Dendritic cell treated with granulocyte-macrophage colony-stimulating factor and Interleukin-4, amounts not matched to agents 40 ng/mL and 50 ng/mL, for 4 days (primary cell): ENCODE measurements around the gene IFI6.
A peak's percentile ranks its signal among the peaks of the same experiment; 100 is the strongest.
"Not testable (repeated sequence)": the region's sequence is repeated elsewhere in the genome, so short reads cannot be mapped to it uniquely, and the experiment has no call there.

Experiments used
- H3K27ac Mint-ChIP-seq: one replicate; pipeline ENCODE4 v1.8.0; 2022; ENCODE audit warnings: mild to moderate bottlenecking, mixed read lengths
- H3K27me3 Mint-ChIP-seq: one replicate; pipeline ENCODE4 v1.8.0; 2022; ENCODE audit warnings: mild to moderate bottlenecking, mixed read lengths
- H3K36me3 Mint-ChIP-seq: one replicate; pipeline ENCODE4 v1.8.0; 2022; ENCODE audit warnings: low read depth, mixed read lengths
- H3K4me1 Mint-ChIP-seq: one replicate; pipeline ENCODE4 v1.8.0; 2022; ENCODE audit warnings: low read depth, mixed read lengths
- H3K4me3 Mint-ChIP-seq: one replicate; pipeline ENCODE4 v1.8.0; 2022; ENCODE audit warnings: mild to moderate bottlenecking, moderate library complexity, mixed read lengths
- H3K9me3 Mint-ChIP-seq: one replicate; pipeline ENCODE4 v1.8.0; 2022; ENCODE audit warnings: mixed read lengths
- intact Hi-C: fragments of 100-400 bp; cut with micrococcal nuclease; formaldehyde crosslinking; loops from one replicate; pipeline ENCODE4 v1.15.0; 2022

The IFI6 gene

DNA sequence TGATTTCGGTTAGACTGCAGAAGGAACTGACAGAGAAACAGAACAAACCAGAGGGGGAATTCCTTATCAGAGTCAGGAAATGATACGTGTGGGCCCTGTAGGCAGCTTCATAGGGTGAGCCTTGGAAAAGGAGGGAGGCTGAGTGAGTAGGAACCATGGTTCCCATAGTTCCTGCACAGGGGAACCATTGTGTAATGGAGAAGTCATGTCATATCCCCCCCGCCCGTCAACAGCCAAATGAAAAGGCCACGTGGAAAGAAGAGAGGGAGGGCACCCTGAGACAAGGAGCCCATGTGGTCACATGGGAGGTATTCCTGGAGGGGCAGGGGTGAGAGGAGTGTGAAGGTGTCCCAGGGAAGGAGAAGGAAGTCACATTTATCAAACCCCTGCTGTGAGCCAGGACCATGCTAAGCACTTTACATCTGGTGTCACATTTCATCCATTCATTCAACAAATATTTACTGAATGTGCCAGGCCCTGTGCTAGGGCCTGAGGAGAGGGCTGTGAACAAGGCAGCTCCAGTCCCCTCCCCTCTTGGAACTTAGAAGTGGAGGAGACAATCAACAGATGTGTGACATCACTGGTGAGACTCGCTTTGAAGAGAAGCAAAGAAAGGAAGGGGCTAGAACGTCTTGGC is 21.3 kb downstream of the IFI6 start:
- intact Hi-C loops = no loop called here
- Mint-ChIP-seq H3K4me1 (peaks cover 43% of the 10 kb centered on the region), H3K36me3 (no peaks in the 10 kb centered on the region), H3K27ac (peak overlapping the region; percentile 81), H3K27me3 (no peaks in the 10 kb centered on the region), H3K4me3 (no peak overlapping the region), H3K9me3 (no peaks in the 10 kb centered on the region)

DNA sequence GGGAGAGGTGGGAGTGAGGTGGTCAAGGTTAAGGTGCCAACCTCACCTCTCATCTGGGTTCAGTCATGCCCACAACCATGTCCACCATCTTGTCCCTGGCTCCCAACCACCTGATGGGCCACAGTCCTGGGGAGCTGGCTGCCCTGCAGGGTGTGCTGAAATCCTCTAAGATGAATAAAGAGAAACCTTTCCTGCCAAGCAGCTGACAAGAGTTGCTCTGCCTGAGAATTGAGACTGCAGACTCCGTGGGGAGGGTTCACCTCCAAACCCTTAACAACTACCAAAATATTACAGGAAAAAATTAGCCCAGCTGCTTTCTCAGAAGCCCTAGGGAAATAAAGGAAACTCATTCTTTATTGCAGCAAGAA is 21.8 kb downstream of the IFI6 start:
- intact Hi-C loops = no loop called here
- H3K36me3 Mint-ChIP-seq = no peaks in the 10 kb centered on the region
- H3K4me3 Mint-ChIP-seq = no peak overlapping the region

DNA sequence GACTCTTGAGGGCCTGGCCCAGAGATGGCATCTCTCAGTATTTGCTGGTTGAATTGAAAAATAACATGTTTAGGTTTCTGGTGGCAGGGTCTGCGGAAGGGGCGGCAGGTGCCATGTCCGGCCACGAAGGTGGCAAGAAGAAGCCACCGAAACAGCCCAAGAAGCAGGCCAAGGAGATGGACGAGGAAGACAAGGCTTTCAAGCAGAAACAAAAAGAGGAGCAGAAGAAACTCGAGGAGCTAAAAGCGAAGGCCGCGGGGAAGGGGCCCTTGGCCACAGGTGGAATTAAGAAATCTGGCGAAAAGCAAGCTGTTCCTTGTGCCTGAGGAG is 22.7 kb downstream of the IFI6 start:
- Mint-ChIP-seq H3K27me3 (no peaks in the 10 kb centered on the region), H3K4me3 (no peak overlapping the region), H3K27ac (peak overlapping the region; percentile 2), H3K4me1 (peaks cover 34% of the 10 kb centered on the region), H3K36me3 (no peaks in the 10 kb centered on the region), H3K9me3 (no peaks in the 10 kb centered on the region)
- intact Hi-C loops = no loop called here

More for the DNA sequence above, 21.8 kb downstream of the IFI6 start:
- Mint-ChIP-seq H3K27me3 (no peaks in the 10 kb centered on the region), H3K9me3 (no peaks in the 10 kb centered on the region), H3K4me1 (peaks cover 38% of the 10 kb centered on the region), H3K27ac (peak overlapping the region; percentile 81)

DNA sequence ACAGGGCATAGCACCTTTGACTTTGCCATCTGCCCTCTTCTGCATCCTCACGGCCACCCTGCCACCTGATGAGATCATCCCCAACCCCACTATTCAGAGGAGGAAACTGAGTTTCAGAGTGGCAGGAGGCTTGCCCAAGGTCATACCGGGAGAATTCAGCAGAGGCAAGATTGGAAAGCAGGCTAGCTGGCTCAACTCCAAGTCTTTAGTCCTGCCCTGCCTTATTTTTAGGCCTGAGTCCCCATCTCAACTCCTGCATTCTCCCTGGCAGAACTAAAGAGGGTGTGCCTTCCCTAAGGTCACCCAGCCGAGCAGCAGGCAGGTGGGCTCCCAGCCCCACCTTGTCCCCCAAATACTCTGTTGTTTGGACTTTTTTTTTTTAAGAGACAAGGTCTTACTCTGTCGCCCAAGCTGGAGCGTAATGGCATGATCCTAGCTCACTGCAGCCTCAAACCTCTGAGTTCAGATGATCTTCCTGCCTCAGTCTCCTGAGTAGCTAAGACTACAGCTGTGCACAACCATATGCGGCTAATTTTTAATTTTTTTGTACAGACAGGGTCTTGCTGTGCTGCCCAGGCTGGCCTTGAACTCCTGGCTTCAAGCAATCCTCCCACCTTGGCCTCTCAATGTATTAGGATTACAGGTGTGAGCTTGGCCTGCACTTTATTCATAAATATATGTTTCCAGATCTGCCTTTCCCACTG is 23.2 kb downstream of the IFI6 start:
- H3K4me3 Mint-ChIP-seq = no peak overlapping the region
- intact Hi-C loops = no loop called here
- no peaks in the 10 kb centered on the region for H3K36me3 Mint-ChIP-seq
- peaks cover 39% of the 10 kb centered on the region for H3K4me1 Mint-ChIP-seq
- H3K27me3 Mint-ChIP-seq = no peaks in the 10 kb centered on the region
- peak overlapping the region; percentile 2 for H3K27ac Mint-ChIP-seq
- H3K9me3 Mint-ChIP-seq = no peaks in the 10 kb centered on the region

DNA sequence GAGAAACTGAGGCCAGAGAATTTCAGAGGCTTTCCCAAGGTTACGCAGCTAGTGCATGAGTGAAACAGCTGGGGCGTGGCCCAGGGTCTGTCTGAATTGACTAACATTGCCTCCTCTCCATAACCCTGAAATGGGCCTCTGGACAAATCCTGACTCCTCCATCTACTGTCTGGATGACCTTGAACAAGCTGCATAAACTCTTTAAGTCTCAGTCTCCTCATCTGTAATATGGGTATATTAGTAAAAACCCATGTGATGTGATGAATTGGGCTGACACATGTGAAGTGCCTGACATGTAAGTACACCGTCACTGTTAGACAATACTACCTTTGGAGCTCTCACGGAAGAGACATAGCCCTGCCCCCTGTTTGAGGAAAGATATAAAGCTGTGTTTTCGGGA is 24.7 kb downstream of the IFI6 start:
- Mint-ChIP-seq H3K9me3 (no peaks in the 10 kb centered on the region), H3K27ac (peak overlapping the region; percentile 63), H3K36me3 (no peaks in the 10 kb centered on the region), H3K4me1 (peaks cover 38% of the 10 kb centered on the region), H3K27me3 (no peaks in the 10 kb centered on the region), H3K4me3 (no peak overlapping the region)
- intact Hi-C loops = no loop called here

DNA sequence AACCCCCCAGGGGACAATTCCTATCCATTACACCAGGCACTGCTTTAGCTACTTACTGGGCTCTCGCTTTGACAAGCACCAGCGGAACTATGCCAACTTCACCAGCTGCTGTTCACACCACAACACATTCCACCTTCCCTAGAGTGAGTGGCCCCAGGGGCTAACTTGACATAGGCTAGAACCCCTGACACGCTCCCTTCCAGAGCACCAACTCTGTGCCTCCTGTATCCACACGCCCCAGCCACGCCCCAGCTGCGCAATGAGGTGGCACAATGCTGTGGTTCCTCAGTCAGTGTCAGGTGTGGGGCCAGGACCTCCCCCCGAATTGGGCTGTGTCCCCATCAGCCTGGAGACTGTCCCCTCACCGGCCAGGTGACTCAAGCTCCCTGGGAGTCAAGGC is 25.3 kb downstream of the IFI6 start:
- peaks cover 32% of the 10 kb centered on the region for H3K4me1 Mint-ChIP-seq

DNA sequence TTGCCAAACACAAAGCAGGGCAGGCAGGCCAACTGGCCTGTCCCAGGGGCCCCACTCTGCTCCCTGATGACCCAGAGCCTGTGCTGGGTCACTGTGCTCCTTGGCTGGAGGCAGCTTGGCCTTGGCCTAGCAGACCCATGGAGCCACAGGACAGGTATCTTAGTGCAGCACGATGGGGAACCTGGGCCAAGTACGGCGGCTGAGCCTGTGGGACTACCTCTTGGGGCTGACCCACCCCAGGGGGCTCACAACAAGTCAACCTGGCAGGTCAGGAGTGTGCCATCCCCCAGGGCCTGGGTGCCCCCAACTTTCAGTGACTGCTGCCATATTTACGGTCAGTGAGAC is 26.9 kb downstream of the IFI6 start:
- H3K27me3 Mint-ChIP-seq = no peaks in the 10 kb centered on the region
- no peak overlapping the region for H3K4me3 Mint-ChIP-seq
- H3K27ac Mint-ChIP-seq = peak overlapping the region; percentile 54
- H3K9me3 Mint-ChIP-seq = no peaks in the 10 kb centered on the region
- intact Hi-C loops = no loop called here
- peaks cover 30% of the 10 kb centered on the region for H3K4me1 Mint-ChIP-seq
- H3K36me3 Mint-ChIP-seq = no peaks in the 10 kb centered on the region

More for the DNA sequence above, 25.3 kb downstream of the IFI6 start:
- intact Hi-C loops = no loop called here
- Mint-ChIP-seq H3K9me3 (no peaks in the 10 kb centered on the region), H3K27ac (peak overlapping the region; percentile 63), H3K36me3 (no peaks in the 10 kb centered on the region), H3K4me3 (no peak overlapping the region), H3K27me3 (no peaks in the 10 kb centered on the region)

DNA sequence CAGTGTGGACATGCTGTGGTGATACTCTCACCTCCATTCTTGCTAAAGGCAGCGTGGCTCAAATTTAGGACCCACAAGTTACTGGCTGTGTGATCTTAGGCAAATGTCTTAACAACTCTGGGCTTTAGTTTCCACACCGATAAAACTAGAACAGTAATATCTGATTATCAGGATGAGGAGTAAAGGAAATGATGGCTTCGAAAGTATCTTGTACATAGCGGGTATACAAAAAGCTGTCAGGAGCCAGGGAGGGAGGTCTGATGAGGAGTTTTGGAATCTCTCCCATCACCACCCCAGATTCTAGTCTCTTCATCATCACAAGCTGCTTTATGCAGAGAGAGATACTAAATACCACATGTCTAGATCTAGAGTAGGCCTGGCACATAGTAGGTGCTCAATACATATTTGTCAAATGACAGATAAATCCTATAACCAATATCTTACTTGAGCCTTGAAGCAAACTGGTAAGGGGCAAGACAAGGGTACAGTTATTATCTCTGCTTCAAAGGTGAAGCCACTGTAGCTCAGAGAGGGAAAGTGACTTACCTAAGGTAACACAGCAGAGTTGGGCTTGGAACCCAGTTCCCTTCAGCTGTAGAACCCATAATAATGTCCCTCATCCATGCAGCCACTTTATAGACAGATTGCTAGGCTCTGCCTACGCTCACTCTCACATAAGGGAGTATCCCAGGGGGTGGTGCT is 27.5 kb downstream of the IFI6 start:
- Mint-ChIP-seq H3K4me1 (peaks cover 31% of the 10 kb centered on the region), H3K36me3 (no peaks in the 10 kb centered on the region), H3K27ac (peak overlapping the region; percentile 54), H3K27me3 (no peaks in the 10 kb centered on the region), H3K4me3 (no peak overlapping the region), H3K9me3 (no peaks in the 10 kb centered on the region)
- intact Hi-C loops = no loop called here

DNA sequence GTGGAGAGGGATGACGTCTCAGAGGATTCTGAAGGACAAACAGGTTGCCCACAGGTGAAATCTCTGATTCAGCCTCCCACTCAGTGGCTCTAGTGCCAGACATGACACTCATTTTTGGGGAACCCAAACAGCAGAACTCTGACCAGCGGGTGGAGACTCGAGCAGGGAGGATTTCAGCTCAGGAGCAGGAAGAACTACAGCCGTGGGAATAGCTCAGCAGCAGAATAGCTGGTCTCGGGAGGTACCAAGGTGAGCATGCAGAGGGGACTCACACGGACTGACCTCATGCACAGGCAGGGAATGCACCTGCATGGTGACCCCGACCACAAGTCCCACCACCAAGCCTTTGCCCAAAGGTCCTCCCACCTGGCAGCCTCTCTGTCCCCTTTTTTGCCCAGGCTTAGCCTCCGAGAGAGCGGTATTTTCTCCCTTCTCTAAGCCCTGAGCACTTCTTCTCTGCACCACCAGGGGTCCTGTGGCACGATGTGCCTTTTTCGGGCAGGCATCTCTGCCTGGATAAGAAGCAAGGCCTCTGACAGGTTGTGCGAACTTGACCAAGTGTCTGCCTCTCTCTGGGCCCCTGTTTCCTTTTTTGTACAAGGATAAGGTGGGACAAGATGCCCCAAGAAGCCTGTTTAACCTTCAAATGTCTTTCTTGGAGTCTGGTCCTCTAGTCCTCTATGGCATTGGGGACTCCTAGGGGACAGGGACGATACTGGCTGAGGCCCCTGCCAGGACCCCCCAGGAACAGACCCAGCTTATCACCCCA is 28.2 kb downstream of the IFI6 start:
- intact Hi-C loops = no loop called here
- Mint-ChIP-seq H3K4me1 (peaks cover 28% of the 10 kb centered on the region), H3K27me3 (no peaks in the 10 kb centered on the region), H3K9me3 (no peaks in the 10 kb centered on the region), H3K36me3 (no peaks in the 10 kb centered on the region), H3K4me3 (no peak overlapping the region), H3K27ac (no peak overlapping the region)

DNA sequence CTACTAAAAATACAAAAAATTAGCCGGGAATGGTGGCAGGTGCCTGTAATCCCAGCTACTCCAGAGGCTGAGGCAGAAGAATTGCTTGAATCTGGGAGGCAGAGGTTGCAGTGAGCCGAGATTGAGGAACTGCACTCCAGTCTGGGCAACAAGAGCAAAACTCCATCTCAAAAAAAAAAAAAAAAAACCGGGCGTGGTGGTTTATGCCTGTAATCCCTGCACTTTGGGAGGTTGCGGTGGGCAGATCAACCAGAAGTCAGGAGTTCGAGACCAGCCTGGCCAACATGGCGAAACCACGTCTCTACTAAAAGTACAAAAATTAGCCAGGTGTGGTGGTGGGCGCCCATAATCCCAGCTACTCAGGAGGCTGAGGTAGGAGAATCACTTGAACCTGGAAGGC is 31.5 kb downstream of the IFI6 start:
- H3K4me3 Mint-ChIP-seq, H3K9me3 Mint-ChIP-seq, H3K27me3 Mint-ChIP-seq, H3K36me3 Mint-ChIP-seq, intact Hi-C loops: not testable (repeated sequence)
- peaks cover 60% of the 10 kb centered on the region for H3K4me1 Mint-ChIP-seq
- peak overlapping the region; percentile 84 for H3K27ac Mint-ChIP-seq

DNA sequence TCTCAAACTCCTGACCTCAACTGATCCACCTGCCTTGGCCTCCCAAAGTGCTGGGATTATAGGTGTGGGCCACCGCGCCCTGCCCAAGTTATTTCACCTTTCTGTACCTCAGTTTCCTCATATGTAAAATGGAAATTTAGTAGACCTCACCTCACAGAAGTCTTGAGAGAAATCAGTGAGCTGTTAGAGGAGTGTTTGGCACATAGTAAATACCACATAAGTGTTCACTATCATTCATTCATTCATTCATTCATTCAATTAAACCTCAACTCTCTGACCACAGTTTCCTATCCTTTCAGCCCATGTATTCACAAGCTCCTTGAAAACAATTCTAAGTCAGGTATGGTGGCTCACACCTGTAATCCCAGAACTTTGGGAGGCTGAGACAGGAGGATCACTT is 33.2 kb downstream of the IFI6 start:
- Mint-ChIP-seq H3K27me3 (no peaks in the 10 kb centered on the region), H3K9me3 (no peaks in the 10 kb centered on the region), H3K4me3 (no peak overlapping the region), H3K27ac (peak overlapping the region; percentile 26), H3K36me3 (peaks cover 10% of the 10 kb centered on the region), H3K4me1 (peaks cover 63% of the 10 kb centered on the region)
- intact Hi-C loops = no loop called here

DNA sequence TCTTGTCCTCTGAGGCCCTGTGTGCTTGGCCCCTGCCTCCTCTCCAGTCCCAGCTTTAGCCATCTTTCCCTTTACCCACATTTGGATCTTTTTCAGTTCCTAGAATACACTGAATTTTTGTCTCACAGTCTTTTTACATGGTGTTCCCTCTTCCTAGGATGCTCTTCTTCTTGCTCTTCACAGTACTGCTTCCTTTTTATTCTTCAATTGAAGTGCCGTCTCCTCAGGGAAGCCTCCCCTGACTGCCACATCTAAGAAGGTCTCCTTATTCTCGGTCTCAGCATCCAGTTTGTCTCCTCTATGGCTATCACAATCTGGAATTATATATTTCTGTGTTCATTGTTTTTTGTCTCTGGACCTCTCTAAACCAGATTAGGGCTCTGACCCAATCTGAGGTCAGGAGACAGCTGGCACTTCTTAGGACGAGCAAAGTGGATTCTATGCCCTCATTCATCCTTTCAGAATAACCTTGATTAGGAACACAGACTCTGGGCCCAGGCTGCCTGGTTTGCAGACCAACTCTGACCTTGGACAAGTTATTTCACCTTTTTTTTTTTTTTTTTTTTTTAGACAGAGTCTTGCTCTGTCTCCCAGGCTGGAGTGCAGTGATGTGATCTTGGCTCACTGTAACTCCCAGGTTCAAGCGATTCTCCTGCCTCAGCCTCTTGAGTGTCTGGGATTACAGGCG is 33.8 kb downstream of the IFI6 start:
- peaks cover 16% of the 10 kb centered on the region for H3K36me3 Mint-ChIP-seq
- intact Hi-C loops = no loop called here
- H3K4me1 Mint-ChIP-seq = peaks cover 63% of the 10 kb centered on the region
- no peaks in the 10 kb centered on the region for H3K9me3 Mint-ChIP-seq
- peak overlapping the region; percentile 26 for H3K27ac Mint-ChIP-seq
- H3K4me3 Mint-ChIP-seq = no peak overlapping the region
- no peaks in the 10 kb centered on the region for H3K27me3 Mint-ChIP-seq

DNA sequence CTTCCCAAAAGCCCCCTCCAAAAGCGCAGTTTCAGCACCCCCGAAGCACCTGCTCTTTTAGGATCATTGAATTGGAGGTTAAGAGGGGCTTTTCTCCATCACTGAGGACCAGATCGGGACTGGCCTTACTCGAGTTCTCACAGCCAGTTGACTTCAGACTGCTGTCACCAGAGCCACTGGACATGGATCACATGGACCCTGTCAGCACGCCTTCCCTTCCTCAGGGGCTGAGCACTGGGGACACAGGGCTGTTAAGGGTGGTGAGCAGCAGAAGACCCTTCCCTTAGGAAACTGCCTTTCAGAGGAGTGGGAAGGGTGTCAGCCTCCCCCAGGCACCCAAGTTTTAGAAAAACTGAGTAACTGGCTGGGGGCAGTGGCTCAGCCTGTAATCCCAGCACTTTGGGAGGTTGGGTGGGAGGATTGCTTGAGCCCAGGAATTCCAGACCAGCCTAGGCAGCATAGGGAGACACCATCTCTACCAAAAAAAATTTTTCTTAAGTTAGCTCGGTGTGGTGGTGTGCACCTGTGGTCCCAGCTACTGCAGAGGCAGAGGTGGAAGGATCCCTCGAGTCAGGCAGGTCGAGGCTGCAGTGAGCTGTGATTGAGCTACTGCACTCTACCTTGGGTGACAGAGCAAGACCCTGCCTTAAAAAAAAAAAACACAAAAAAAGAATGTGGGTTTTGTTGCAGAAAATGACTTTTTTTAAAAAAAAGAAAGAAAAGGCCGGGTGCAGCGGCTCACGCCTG is 36.4 kb downstream of the IFI6 start:
- Mint-ChIP-seq H3K27me3 (no peaks in the 10 kb centered on the region), H3K4me1 (peaks cover 83% of the 10 kb centered on the region), H3K36me3 (peaks cover 32% of the 10 kb centered on the region), H3K4me3 (peak overlapping the region; percentile 99), H3K27ac (peak overlapping the region; percentile 99), H3K9me3 (no peaks in the 10 kb centered on the region)
- intact Hi-C loops = no loop called here
